Skeletal muscle tissue (tissue), 4 donors: ENCODE measurements around the gene EMP1. TPM values are rescaled to one million over a fixed set of nuclear protein-coding genes. Genes with fewer than 3 reads are reported as not detected.
"Not testable (repeated sequence)": the region's sequence is repeated elsewhere in the genome, so short reads cannot be mapped to it uniquely, and the experiment has no call there.

Source experiments
- H3K27ac ChIP-seq: one replicate; pipeline ENCODE4 v1.7.0; 2013; ENCODE audit warnings: mild to moderate bottlenecking, low read depth, low read length, inconsistent platforms
- H3K27me3 ChIP-seq, 3 donors: one replicate each; pipeline ENCODE4 v1.7.0; 2013; ENCODE audit warnings: low read length in 3 of 3; ENCODE audit not compliant: control insufficient read depth in 3 of 3, insufficient read depth in 3 of 3
- H3K36me3 ChIP-seq, 3 donors: one replicate each; pipeline ENCODE4 v1.7.0; 2013; ENCODE audit warnings: low read length in 3 of 3; ENCODE audit not compliant: control insufficient read depth in 3 of 3, insufficient read depth in 3 of 3
- H3K4me1 ChIP-seq, 3 donors: one replicate each; pipeline ENCODE4 v1.7.0; 2013; ENCODE audit warnings: low read length in 3 of 3, mild to moderate bottlenecking in 3 of 3; ENCODE audit not compliant: control insufficient read depth in 3 of 3, insufficient read depth in 3 of 3
- H3K4me3 ChIP-seq, 3 donors: one replicate each; pipeline ENCODE4 v1.7.0; 2013; ENCODE audit warnings: low read length in 3 of 3
- H3K9ac ChIP-seq, 3 donors: one replicate each; pipeline ENCODE4 v1.7.0; 2013; ENCODE audit warnings: low read length in 3 of 3, mild to moderate bottlenecking in 3 of 3, moderate library complexity in 2 of 3, low read depth in 1 of 3
- H3K9me3 ChIP-seq, 3 donors: one replicate each; pipeline ENCODE4 v1.7.0; 2013; ENCODE audit warnings: low read length in 3 of 3; ENCODE audit not compliant: control insufficient read depth in 3 of 3
- total RNA-seq: library from RNA; depleted of rRNA; stranded (reverse); fragments of >200 nt; gene quantifications from one replicate; pipeline ENCODE4 v1.2.3, GENCODE V29; 2014
- donor health status: Osteomylitis.

The EMP1 gene
- total RNA-seq, 1 donor from 2014 or later: 40.2 TPM

DNA sequence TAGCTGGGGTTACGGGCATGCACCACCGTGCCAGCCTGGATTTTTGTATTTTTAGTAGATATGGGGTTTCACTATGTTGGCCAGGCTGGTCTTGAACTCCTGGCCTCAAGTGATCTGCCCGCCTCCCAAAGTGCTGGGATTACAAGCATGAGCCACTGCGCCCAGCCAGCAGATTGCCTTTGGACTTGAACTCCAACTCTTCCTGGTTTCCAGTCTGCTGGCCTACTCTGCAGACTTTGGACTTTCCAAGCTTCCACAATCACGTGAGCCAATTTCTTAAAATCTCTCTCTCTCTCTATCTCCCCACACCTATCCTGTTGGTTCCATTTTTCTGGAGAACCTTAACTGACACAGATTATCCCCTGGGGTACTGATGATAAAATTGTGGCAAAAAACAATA lies 55.0 kb downstream of the EMP1 start:
- Histone ChIP-seq H3K4me3 (no peak overlapping the region), H3K27me3 (no peaks in the 10 kb centered on the region), H3K36me3 (no peaks in the 10 kb centered on the region), H3K9me3 (no peaks in the 10 kb centered on the region), H3K27ac (no peak overlapping the region), H3K4me1 (peaks cover 0 to 7% (median 7%) of the 10 kb centered on the region in 3 donors), H3K9ac (no peak overlapping the region)

DNA sequence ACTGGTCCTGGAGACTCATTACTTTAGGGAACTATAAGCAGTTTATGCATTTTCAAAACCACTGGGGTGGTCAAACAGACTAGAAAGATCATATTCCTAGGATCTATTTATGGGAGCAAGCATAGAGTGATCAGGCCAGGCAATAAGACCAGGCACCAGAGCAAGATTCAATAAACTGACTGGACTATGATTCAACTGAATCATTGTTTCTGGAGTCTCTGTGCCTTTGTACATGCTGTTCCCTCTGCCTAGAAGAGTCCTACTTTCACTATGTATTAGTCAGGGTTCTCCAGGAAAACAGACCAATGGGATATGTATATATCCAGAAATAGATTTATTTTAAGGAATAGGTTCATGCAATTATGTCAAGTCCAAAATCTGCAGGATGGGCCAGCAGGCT lies 55.5 kb downstream of the EMP1 start:
- Histone ChIP-seq H3K27ac (no peak overlapping the region), H3K4me1 (peaks cover 0 to 8% (median 7%) of the 10 kb centered on the region in 3 donors), H3K9ac (no peak overlapping the region), H3K27me3 (no peaks in the 10 kb centered on the region), H3K4me3 (no peak overlapping the region), H3K36me3 (no peaks in the 10 kb centered on the region), H3K9me3 (no peaks in the 10 kb centered on the region)

DNA sequence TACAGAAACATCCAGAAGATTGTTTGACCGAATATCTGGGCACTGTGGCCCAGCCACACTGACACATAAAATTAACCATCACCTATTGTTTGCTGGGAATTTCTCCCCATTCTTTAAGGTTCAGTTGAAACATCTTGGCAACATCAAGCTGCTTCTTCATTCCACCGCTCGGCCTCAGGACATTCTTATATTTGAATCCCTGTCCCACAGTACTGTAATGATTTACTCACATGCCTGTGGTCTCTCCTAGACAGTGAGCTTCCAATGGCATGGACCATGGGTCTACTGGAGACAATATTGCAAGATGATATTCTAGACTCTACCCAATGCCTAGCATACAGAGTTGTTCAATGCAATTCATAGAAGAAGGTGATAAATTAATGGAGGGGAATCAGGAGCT lies 56.1 kb downstream of the EMP1 start:
- Histone ChIP-seq H3K4me1 (peaks cover 0 to 8% (median 7%) of the 10 kb centered on the region in 3 donors), H3K4me3 (no peak overlapping the region), H3K9ac (no peak overlapping the region), H3K9me3 (no peaks in the 10 kb centered on the region), H3K27me3 (no peaks in the 10 kb centered on the region), H3K27ac (no peak overlapping the region), H3K36me3 (no peaks in the 10 kb centered on the region)

DNA sequence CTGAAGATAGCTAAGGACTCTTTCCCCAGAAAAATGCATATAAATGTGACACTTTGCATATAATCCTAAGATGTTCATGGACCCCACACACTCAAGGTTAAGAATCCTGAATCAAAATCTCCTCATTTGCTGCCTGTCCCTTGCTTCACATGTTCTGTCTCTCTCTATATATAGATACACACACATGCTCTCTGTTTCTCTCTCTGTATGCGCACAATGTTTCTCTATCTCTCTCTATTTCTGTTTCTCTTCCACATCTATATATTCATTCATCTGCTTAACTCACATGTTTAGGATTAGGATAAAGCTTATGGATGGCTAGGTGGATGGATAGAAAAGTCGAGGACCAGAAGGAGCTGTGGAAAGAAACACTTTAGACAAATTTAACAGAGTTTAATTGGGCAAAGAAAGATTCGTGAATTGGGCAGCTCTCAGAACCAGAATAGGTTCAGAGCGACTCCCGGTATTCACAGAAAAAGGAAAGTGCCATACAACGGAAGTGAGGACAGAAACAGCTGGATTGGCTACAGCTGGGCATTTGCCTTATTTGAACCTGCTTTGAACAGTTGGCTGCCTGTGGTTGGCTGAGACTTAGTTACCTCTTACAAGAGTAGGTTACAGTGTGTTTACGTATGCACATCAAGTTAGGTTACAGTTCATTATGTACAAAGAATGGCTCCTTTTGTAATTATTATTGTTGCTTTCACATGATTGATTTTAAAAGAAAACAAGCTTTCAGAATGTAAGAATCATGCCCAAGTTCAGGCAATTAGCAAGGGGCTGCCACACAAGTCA lies 57.6 kb downstream of the EMP1 start:
- H3K4me3 ChIP-seq: no peak overlapping the region

DNA sequence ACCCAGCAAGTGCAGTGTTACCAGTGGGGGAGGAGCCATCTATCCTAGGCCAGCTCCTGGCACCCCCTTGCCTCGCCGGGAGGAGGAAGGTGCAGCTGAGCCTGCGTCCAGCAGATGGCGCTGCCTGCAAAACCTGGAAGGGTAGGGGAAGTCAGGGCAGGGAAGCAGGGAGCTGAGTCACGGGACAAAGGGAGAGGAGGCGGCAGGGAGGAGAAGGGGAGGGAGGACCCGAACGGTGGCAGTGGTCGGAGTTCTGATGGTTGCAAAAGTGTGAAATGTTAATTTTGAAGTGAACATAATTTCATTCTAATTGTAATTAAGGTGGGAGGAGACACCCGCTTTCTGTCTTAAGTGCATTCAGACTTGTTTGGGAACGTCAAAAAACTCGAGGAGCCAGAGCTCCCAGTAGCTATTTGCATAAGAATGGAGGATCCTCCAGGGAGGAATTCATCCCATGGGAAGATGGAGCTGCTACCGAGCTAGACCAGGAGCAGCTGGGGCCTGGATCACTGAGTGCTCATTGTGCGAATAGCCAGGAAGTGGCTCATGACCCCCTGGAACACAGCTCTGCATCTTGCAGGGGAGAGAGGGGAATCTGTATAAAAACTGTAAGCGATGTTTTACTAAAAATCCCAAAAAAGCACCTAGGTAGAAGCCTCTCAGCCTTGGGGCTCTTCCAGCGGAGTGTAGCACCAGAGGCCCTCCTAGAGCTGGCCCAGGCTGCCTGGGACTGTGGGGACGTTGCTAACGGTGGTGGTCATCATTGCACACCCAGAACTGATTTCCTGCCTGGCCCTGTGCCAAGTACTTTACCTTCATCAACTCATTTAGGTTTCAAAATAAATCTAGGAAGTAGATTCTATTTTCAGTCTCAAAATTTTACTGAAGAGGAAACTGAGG lies 59.5 kb downstream of the EMP1 start:
- H3K9ac ChIP-seq: no peak overlapping the region
- peak overlapping the region; percentile 19 to 75 (median 63) for H3K4me3 ChIP-seq
- H3K9me3 ChIP-seq: no peaks in the 10 kb centered on the region
- no peaks in the 10 kb centered on the region for H3K27me3 ChIP-seq
- no peaks in the 10 kb centered on the region for H3K36me3 ChIP-seq
- no peak overlapping the region for H3K27ac ChIP-seq
- H3K4me1 ChIP-seq: peaks cover 0 to 8% (median 7%) of the 10 kb centered on the region in 3 donors

More for the DNA sequence above, 57.6 kb downstream of the EMP1 start:
- Histone ChIP-seq H3K4me1 (peaks cover 0 to 8% (median 7%) of the 10 kb centered on the region in 3 donors), H3K27me3 (no peaks in the 10 kb centered on the region), H3K9ac (no peak overlapping the region), H3K36me3 (no peaks in the 10 kb centered on the region), H3K9me3 (no peaks in the 10 kb centered on the region), H3K27ac (no peak overlapping the region)

DNA sequence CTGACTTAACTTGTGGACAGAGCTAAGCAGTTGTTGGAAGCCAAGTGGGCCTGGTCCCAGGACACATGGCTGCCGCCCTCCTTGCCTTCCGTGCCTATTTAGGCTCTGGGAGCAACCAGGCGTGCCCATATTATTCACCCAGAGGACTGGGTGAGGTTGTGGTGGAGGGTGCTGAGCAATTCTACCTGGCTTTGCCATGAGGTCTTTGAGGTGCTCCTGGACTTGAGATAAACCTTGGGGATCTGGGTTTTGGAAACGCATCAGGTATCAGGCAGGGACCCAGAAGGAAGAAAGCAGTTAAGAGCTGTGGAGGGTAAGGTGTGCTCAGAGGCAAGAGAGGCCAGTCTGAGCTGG lies 60.1 kb downstream of the EMP1 start:
- H3K27me3 ChIP-seq: no peaks in the 10 kb centered on the region
- no peak overlapping the region for H3K4me3 ChIP-seq
- no peaks in the 10 kb centered on the region for H3K36me3 ChIP-seq
- H3K4me1 ChIP-seq: peaks cover 0 to 8% (median 7%) of the 10 kb centered on the region in 3 donors
- no peaks in the 10 kb centered on the region for H3K9me3 ChIP-seq
- no peak overlapping the region for H3K27ac ChIP-seq
- no peak overlapping the region for H3K9ac ChIP-seq

DNA sequence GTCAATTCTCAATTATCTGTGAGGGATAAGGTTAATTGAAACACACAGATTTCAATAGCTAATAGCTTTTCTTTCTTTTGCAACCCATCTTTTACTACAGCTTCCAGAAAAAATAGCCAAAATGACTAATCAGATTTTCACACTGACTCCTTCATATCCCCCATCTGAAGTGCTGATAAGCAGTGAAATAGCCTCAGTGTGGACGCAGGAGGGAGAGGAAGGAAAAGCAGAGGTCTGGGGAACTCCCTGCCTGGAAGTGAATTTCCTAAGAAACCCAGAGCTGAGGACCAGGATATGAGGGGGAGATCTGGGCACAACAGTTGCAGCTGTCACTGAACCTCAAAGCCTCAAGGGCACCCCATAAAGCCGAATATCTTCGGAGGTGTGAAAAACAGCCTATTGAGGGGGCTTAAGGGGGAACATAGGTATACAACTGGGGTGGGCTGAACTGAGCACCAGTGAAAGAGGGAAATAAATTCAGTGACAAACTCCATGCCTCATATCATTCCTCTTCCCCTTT lies 60.9 kb downstream of the EMP1 start:
- no peaks in the 10 kb centered on the region for H3K9me3 ChIP-seq
- no peak overlapping the region for H3K27ac ChIP-seq
- H3K9ac ChIP-seq: no peak overlapping the region

DNA sequence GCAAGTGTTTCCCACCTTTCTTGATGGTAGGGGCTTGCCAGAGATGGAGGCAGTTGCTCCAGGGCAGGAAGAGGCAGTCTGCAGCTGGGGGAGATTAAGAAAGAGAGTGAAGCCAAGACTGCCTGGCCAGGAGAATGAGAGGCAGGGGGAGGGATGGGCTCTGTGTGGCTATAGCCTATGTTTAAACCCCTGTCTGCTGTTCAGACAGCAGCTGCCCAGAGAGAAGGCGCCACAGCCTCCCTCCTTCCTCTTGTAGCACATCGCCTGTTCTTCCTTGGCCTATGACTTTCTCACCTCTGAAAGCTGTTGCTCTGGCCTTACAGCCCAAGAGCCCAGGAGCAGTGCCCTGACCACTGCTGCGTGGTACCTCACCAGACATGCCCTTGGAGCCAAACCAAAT lies 61.7 kb downstream of the EMP1 start:
- H3K9ac ChIP-seq: no peak overlapping the region
- H3K27ac ChIP-seq: no peak overlapping the region
- H3K36me3 ChIP-seq: no peaks in the 10 kb centered on the region
- H3K4me3 ChIP-seq: no peak overlapping the region
- no peaks in the 10 kb centered on the region for H3K27me3 ChIP-seq
- peaks cover 0 to 8% (median 7%) of the 10 kb centered on the region in 3 donors for H3K4me1 ChIP-seq
- H3K9me3 ChIP-seq: no peaks in the 10 kb centered on the region

More for the DNA sequence above, 60.9 kb downstream of the EMP1 start:
- H3K4me1 ChIP-seq: peaks cover 0 to 8% (median 7%) of the 10 kb centered on the region in 3 donors
- no peak overlapping the region for H3K4me3 ChIP-seq
- H3K36me3 ChIP-seq: no peaks in the 10 kb centered on the region
- no peaks in the 10 kb centered on the region for H3K27me3 ChIP-seq

DNA sequence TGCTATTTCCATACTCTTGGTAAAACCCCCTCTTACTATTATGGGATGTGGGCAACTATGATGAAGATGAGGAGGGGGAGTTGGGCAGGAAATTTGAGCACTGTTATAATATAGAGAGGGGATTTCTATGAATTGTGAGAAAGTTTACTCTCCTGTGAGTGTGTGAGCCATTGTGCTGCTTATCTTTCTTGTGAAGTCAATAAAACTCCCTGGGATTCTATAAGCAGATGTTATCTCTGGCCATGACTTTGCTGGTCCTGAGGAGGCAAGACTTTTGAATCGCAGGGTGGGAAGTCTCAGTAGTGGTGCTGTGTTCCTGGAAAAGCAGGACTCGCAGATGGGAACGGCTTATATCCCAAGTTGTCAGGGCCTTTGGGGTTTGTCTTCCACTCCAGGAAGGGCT lies 62.2 kb downstream of the EMP1 start:
- Histone ChIP-seq H3K27me3 (no peaks in the 10 kb centered on the region), H3K4me3 (no peak overlapping the region), H3K4me1 (peaks cover 0 to 8% (median 7%) of the 10 kb centered on the region in 3 donors), H3K36me3 (no peaks in the 10 kb centered on the region), H3K9me3 (no peaks in the 10 kb centered on the region), H3K9ac (no peak overlapping the region), H3K27ac (no peak overlapping the region)

DNA sequence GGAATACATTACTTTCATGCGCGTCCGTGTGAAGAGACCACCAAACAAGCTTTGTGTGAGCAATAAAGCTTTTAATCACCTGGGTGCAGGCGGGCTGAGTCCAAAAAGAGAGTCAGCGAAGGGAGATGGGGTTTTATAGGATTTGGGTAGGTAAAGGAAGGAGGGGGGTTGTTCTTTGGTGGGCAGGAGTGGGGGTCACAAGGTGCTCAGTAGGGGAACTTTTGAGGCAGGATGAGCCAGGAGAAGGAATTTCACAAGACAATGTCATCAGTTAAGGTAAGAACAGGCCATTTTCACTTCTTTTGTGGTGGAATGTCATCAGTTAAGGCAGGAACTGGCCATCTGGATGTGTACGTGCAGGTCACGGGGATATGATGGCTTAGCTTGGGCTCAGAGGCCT lies 63.1 kb downstream of the EMP1 start:
- H3K9ac ChIP-seq, H3K27ac ChIP-seq, H3K36me3 ChIP-seq, H3K4me3 ChIP-seq, H3K9me3 ChIP-seq, H3K27me3 ChIP-seq, H3K4me1 ChIP-seq: not testable (repeated sequence)
